ENCODE results near the gene CSTF2. TPM values are rescaled to one million over a fixed set of nuclear protein-coding genes. Genes with fewer than 3 reads are reported as not detected.

CSTF2 gene
- total RNA-seq, 1 donor from 2014 or later: 12.1 TPM

GRCh38 chrX:100874325-100874724 lies 54.1 kb downstream of the CSTF2 start, which contains the start of gene NOX1:
Gene NOX1, minus strand, starts transcription at chrX:100874359. Its CDS starts 220 bp downstream, at chrX:100874139.
- no peak for DNase-seq (ENCODE audit: low read depth)
- FAIRE-seq: no peak
- no peaks in the 10 kb centered on the region for H3K36me3 ChIP-seq (ENCODE audit: control insufficient read depth, insufficient read depth, low read length)
- H3K27me3 ChIP-seq (ENCODE audit: control insufficient read depth, insufficient read depth, low read length): no peaks in the 10 kb centered on the region
- H3K4me3 ChIP-seq (ENCODE audit: low read depth, low read length): no peak within 1 kb of the TSS
- no peak for TF ChIP-seq CTCF (IDR thresholded peaks at IDR 0.05; ENCODE audit: insufficient read depth, low read length, severe bottlenecking)

- no peak for TF ChIP-seq CTCF (IDR thresholded peaks at IDR 0.05; ENCODE audit: insufficient read depth, low read length, severe bottlenecking)
- FAIRE-seq (no peak), DNase-seq (ENCODE audit: low read depth) (no peak)
- no peaks in the 10 kb centered on the region for H3K27me3 ChIP-seq (ENCODE audit: control insufficient read depth, insufficient read depth, low read length)
- H3K4me3 ChIP-seq (ENCODE audit: low read depth, low read length): no peak overlapping the region
- H3K36me3 ChIP-seq (ENCODE audit: control insufficient read depth, insufficient read depth, low read length): no peaks in the 10 kb centered on the region
Observed at GRCh38 chrX:100880368-100880767, 60.2 kb downstream of the CSTF2 start.

GRCh38 chrX:100883654-100884053 lies 63.5 kb downstream of the CSTF2 start:
- FAIRE-seq: no peak
- DNase-seq (ENCODE audit: low read depth): no peak
- Histone ChIP-seq H3K36me3 (ENCODE audit: control insufficient read depth, insufficient read depth, low read length) (no peaks in the 10 kb centered on the region), H3K4me3 (ENCODE audit: low read depth, low read length) (no peak overlapping the region), H3K27me3 (ENCODE audit: control insufficient read depth, insufficient read depth, low read length) (no peaks in the 10 kb centered on the region)
- no peak for TF ChIP-seq CTCF (IDR thresholded peaks at IDR 0.05; ENCODE audit: insufficient read depth, low read length, severe bottlenecking)

Other genes starting within 250 kb of the CSTF2 start
- not detected in 2 replicates for gene TNMD, start 235.5 kb upstream of the CSTF2 start, total RNA-seq
- gene TSPAN6, start 183.6 kb upstream of the CSTF2 start, total RNA-seq: 16.6 and 18.1 TPM in 2 replicates
- gene SRPX2, start 176.2 kb upstream of the CSTF2 start, total RNA-seq: 9.0 and 31.6 TPM in 2 replicates
- 0.26 and 0.77 TPM in 2 replicates for gene SYTL4, start 88.3 kb upstream of the CSTF2 start, total RNA-seq
- gene NOX1, start 54.0 kb downstream of the CSTF2 start, total RNA-seq: not detected in 2 replicates
- gene XKRX, start 108.5 kb downstream of the CSTF2 start, total RNA-seq: under 0.01 and 1.9 TPM in 2 replicates
- not detected in 2 replicates for gene ARL13A, start 149.3 kb downstream of the CSTF2 start, total RNA-seq
- gene TRMT2B, start 231.7 kb downstream of the CSTF2 start, total RNA-seq: 8.4 and 13.6 TPM in 2 replicates

Data from bronchial epithelial cell (primary cell).